IgD-negative memory B cell (primary cell): ENCODE measurements around the gene DOCK1. TPM values are rescaled to one million over a fixed set of nuclear protein-coding genes. Genes with fewer than 3 reads are reported as not detected.

Source experiments
- H3K27ac Mint-ChIP-seq, 3 donors: one replicate each; pipeline ENCODE4 v1.8.0; 2020 to 2022; ENCODE audit warnings: mild to moderate bottlenecking in 3 of 3, mixed read lengths in 3 of 3, moderate library complexity in 1 of 3
- H3K27me3 Mint-ChIP-seq: one replicate; pipeline ENCODE4 v1.8.0; 2021; ENCODE audit warnings: mixed read lengths
- H3K36me3 Mint-ChIP-seq: one replicate; pipeline ENCODE4 v1.8.0; 2020; ENCODE audit warnings: mild to moderate bottlenecking, mixed read lengths
- H3K4me1 Mint-ChIP-seq, 3 donors: one replicate each; pipeline ENCODE4 v1.8.0; 2020 to 2022; ENCODE audit warnings: mixed read lengths in 3 of 3, mild to moderate bottlenecking in 1 of 3
- H3K4me3 Mint-ChIP-seq, 4 donors: one replicate each; pipeline ENCODE4 v1.8.0; 2020 to 2022; ENCODE audit warnings: mild to moderate bottlenecking in 4 of 4, mixed read lengths in 4 of 4, moderate library complexity in 3 of 4
- H3K9me3 Mint-ChIP-seq, 3 donors: one replicate each; pipeline ENCODE4 v1.8.0; 2020 to 2021; ENCODE audit warnings: mixed read lengths in 3 of 3, mild to moderate bottlenecking in 1 of 3
- polyA plus RNA-seq: library from polyadenylated mRNA; unstranded; fragments of 300-500 nt; fragmentation: Illumina TruSeq; gene quantifications from one replicate; pipeline ENCODE4 v1.2.3, GENCODE V29; 2021

The DOCK1 gene
- polyA plus RNA-seq, 1 donor from 2014 or later, result not detected

DNA sequence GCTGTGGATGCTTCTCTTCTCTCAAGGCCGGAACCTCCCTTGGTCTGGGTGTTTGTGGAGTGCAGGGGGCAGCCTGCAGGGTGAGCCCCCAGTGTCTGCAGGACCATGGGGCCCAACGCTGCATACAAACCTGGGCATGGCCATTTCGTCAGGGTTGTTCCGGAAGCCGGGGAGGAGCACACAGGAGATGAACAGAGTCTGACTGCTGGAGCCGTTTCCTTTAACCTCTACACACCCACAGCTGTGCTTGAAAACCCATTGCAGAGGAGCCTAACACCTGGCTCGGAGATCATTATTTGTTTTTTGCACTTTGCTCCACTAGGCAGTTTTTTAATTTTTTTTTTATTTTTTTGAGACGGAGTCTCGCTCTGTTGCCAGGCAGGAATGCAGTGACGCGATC, 458.8 kb downstream of the DOCK1 start:
- no peaks in the 10 kb centered on the region for H3K4me1 Mint-ChIP-seq
- no peaks in the 10 kb centered on the region for H3K36me3 Mint-ChIP-seq
- H3K27ac Mint-ChIP-seq, result no peak overlapping the region
- H3K9me3 Mint-ChIP-seq, result peaks cover 0 to 2% (median 1%) of the 10 kb centered on the region in 3 donors
- no peaks in the 10 kb centered on the region for H3K27me3 Mint-ChIP-seq
- H3K4me3 Mint-ChIP-seq, result no peak overlapping the region

DNA sequence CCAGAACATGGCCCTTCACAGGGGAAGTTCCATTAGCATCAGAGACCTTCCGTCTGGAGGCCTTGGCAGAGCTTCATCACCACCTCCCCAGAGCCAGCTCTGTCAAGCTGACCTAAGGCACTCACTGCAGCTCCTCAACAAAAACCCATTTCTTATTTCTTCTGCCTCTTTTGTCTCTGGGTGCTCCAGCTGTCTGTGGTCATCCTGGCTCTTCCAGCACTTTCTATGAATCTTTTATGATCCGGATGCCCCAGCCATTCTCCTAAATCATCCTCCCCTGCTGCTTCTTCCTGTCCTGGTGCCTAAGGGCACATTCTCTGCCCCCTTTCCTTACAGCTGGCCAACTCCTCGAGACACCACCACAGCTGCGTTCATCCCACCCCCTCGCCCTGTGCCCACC, 462.9 kb downstream of the DOCK1 start:
- Mint-ChIP-seq H3K4me1 (no peaks in the 10 kb centered on the region), H3K27ac (no peak overlapping the region), H3K27me3 (no peaks in the 10 kb centered on the region), H3K4me3 (no peak overlapping the region), H3K36me3 (no peaks in the 10 kb centered on the region), H3K9me3 (no peaks in the 10 kb centered on the region)

DNA sequence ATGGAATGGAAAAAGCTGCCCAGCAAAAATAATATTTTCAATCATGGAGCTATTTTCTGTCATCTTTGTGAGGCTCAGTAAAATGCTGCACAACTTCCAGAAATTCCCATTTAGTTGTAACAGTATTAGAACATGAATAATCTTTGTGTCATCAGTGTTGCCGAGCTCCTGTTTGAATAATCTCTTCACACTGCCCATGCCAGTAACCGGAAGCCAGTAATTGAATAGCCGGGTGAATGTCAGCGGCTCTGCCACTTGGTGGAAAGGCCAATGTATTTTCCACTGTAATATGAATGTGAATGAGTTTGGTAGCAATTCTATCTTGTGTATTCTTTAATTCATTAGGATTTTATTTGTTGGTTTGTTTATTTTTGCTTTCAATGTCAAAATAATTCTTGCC, 463.7 kb downstream of the DOCK1 start:
- Mint-ChIP-seq H3K4me3 (no peak overlapping the region), H3K27me3 (no peaks in the 10 kb centered on the region), H3K9me3 (no peaks in the 10 kb centered on the region), H3K4me1 (no peaks in the 10 kb centered on the region), H3K36me3 (no peaks in the 10 kb centered on the region), H3K27ac (no peak overlapping the region)

DNA sequence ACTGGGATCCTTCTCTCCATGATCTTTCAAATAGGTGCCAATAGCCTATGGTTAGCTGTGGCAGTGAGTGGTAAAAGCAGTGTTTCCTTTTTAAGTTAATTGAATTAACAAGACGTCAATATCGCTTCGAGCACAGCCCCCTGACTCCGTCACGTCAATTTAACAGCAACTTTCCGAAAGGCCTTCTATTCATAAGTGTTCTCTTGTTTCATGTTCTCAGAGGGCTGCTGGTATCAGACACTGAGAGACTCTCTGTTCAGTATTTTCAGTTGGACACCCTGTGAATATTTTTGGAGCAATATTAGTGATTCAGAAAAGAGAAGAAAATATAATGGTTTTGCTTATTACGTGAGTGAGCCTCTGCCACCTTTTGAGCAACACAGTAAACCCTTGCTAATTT, 465.4 kb downstream of the DOCK1 start:
- Mint-ChIP-seq H3K36me3 (no peaks in the 10 kb centered on the region), H3K27me3 (no peaks in the 10 kb centered on the region), H3K4me1 (no peaks in the 10 kb centered on the region), H3K27ac (no peak overlapping the region), H3K4me3 (no peak overlapping the region), H3K9me3 (peaks cover 0 to 2% (median 0%) of the 10 kb centered on the region in 3 donors)

DNA sequence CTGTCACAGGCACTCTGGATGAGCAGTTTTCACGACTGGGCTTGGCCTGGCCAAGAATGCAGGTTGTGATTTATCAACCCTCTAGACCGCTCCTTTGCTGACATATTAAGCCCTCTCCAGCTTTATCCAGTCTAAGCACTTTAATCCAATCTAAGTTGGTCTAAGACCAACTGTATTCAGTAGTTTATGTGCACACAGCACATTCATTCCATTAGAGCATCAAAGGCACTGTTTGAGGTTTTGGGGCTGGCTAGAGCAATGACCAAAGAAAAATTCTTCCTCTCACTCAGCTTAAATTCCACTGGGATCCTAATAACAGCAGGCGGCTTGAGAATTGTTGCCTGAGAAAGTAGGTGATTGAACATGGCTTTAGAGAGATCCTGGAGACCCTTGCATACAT, 467.1 kb downstream of the DOCK1 start:
- H3K36me3 Mint-ChIP-seq, result no peaks in the 10 kb centered on the region
- H3K4me1 Mint-ChIP-seq, result no peaks in the 10 kb centered on the region
- H3K27me3 Mint-ChIP-seq, result no peaks in the 10 kb centered on the region
- H3K9me3 Mint-ChIP-seq, result peaks cover 0 to 2% (median 0%) of the 10 kb centered on the region in 3 donors
- H3K4me3 Mint-ChIP-seq, result no peak overlapping the region
- no peak overlapping the region for H3K27ac Mint-ChIP-seq

DNA sequence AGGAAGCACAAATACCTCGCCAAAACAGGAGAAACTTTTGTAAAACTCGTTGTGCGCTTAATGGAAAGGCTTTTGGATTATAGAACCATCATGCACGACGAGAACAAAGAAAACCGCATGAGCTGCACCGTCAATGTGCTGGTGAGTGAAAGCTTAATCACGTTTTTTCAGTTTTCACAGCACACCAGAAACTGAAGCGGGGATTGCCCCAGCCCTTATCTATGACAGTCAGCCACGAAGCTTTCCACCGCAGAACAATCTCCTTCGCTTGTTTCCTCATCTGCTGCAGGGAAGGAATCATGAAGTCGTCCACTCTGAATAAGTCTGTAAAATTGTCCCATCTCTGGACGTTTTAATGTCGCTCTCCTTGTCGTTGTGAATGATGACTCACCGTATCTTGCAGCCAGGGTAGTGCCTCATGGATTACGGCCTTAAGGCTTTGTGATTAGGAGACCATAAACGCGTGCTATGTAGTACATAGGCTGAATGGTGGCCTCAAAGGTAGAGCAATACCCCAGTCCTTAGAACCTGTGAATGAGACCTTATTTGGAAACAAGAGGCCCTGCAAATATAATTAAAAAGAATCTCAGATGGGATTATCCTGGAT, 468.9 kb downstream of the DOCK1 start:
- H3K4me1 Mint-ChIP-seq, result no peaks in the 10 kb centered on the region
- no peaks in the 10 kb centered on the region for H3K36me3 Mint-ChIP-seq
- no peak overlapping the region for H3K27ac Mint-ChIP-seq
- no peaks in the 10 kb centered on the region for H3K27me3 Mint-ChIP-seq
- no peak overlapping the region for H3K4me3 Mint-ChIP-seq
- H3K9me3 Mint-ChIP-seq, result peaks cover 0 to 2% (median 0%) of the 10 kb centered on the region in 3 donors

DNA sequence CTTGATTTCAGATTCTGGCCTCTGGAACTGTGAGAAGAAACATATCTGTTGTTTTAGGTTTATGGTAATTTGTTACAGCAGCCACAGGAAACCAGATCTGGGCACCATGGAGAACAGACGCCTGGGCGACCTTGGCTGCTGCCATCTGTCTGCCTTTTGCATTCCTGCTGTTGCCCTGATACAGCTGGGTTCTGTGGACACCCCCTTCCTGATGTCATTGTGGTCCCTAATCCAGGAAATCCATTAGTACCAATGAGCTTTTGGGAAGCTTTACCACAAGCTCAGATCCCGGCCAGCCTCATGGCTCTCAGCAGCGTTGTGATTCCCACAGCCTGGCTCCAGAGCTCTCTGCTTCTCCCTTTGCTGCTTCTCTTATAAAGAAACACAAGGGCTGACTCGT, 469.7 kb downstream of the DOCK1 start:
- H3K9me3 Mint-ChIP-seq, result peaks cover 0 to 2% (median 0%) of the 10 kb centered on the region in 3 donors
- H3K4me1 Mint-ChIP-seq, result no peaks in the 10 kb centered on the region
- no peaks in the 10 kb centered on the region for H3K36me3 Mint-ChIP-seq
- no peaks in the 10 kb centered on the region for H3K27me3 Mint-ChIP-seq
- no peak overlapping the region for H3K4me3 Mint-ChIP-seq
- H3K27ac Mint-ChIP-seq, result peak overlapping the region in 1 of 3 donors; percentile 28

DNA sequence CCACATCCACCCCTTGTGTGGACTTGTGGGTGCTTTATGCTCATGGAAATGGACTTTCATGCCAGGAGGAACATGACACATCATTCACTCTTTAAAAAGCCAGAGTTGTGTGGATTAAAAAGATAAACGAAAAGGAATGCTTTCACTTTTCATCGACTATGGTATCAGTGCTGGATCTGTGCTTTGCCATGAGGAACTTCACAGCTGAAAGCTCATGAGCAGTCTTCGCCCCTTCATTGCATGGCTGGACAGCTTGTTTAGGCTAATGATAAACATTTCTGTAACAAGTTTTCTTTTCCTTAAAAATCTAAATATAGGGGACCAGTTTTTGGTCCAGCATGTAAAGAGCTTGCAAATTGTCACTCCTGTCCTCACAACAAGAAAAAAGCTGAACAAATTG, 470.2 kb downstream of the DOCK1 start:
- Mint-ChIP-seq H3K4me1 (no peaks in the 10 kb centered on the region), H3K36me3 (no peaks in the 10 kb centered on the region), H3K9me3 (peaks cover 0 to 2% (median 0%) of the 10 kb centered on the region in 3 donors), H3K27me3 (no peaks in the 10 kb centered on the region), H3K27ac (peak overlapping the region in 1 of 3 donors; percentile 28), H3K4me3 (no peak overlapping the region)

DNA sequence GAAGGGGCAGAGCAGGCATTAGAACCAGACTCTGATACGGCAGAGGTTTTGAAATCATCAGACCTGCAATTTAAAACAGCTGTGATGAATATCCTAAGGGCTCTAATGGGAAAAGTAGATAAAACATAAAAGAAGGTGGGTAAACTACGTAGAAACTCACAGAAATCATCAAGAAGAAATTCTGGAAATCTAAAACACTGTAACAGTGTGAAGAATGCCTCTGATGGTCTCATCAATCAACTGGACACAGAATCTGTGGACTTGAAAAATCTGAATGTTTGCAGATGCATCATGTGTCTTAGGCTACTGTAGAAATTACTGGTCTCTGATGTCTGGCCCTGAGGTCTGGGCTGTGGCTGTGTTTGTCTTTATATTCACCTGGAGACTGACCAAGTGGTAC, 470.8 kb downstream of the DOCK1 start:
- Mint-ChIP-seq H3K27me3 (no peaks in the 10 kb centered on the region), H3K9me3 (peaks cover 0 to 2% (median 0%) of the 10 kb centered on the region in 3 donors), H3K27ac (no peak overlapping the region), H3K4me3 (no peak overlapping the region), H3K4me1 (no peaks in the 10 kb centered on the region), H3K36me3 (no peaks in the 10 kb centered on the region)

DNA sequence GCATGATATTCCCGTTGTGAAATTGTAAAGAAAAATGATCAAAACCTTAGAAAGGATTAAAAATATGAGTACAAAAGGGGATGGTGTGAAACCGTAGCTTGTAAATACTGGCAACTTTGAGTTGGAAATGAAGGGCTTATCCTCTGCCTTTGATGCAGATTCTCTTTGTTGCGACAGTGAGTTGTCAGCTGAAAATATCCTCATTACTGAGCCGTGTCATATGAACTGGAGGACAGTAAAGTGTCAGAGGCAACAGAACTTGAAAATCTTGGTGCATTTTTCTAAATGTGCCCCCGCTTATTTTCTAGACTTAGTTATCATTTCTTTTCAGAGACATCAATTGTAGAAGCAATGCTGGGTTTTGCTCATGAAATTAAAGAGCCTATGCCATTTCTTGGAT, 473.4 kb downstream of the DOCK1 start:
- no peak overlapping the region for H3K27ac Mint-ChIP-seq
- H3K4me1 Mint-ChIP-seq, result no peaks in the 10 kb centered on the region
- H3K4me3 Mint-ChIP-seq, result no peak overlapping the region
- H3K36me3 Mint-ChIP-seq, result no peaks in the 10 kb centered on the region
- H3K9me3 Mint-ChIP-seq, result peaks cover 0 to 2% (median 0%) of the 10 kb centered on the region in 3 donors
- no peaks in the 10 kb centered on the region for H3K27me3 Mint-ChIP-seq

DNA sequence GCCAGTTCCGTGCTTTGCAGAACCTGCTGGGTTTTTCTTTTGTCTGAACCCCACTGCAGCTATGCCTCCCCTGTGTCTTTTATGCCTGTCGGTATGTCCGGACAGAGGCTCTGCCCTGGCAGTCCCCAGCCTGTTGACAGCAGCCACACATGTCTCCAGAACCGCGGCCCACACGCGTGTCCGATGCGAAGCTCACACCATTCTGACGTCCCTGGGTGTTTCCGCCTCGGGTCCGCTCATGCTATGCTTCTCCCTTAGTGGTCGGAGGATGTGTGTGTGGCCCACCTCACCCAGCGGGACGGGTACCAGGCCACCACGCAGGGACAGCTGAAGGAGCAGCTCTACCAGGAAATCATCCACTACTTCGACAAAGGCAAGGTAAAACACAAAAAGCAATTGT, 479.3 kb downstream of the DOCK1 start:
- Mint-ChIP-seq H3K27ac (no peak overlapping the region), H3K4me3 (no peak overlapping the region), H3K36me3 (peaks cover 3% of the 10 kb centered on the region), H3K4me1 (no peaks in the 10 kb centered on the region), H3K9me3 (no peaks in the 10 kb centered on the region), H3K27me3 (no peaks in the 10 kb centered on the region)

DNA sequence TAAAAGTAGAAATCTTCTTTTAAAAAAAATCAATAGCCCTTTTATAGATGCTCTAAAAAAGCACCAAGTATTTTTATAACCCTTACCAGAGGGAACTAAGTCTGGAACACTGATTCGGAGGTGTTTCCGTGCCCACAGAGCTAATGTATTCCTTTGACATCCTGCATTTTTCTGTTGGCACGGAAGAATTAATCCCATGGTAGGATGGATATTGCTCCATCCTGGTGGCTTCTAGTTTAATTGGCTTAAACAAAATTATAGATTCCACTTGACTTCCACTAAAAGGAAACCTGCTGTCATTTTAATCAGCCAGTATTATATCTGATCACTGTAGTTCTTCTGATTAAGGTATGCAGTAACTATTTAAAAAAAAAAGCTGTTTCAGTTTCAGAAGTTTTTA, 479.8 kb downstream of the DOCK1 start:
- no peak overlapping the region for H3K27ac Mint-ChIP-seq
- H3K36me3 Mint-ChIP-seq, result peaks cover 3% of the 10 kb centered on the region
- peaks cover 0 to 3% (median 0%) of the 10 kb centered on the region in 3 donors for H3K9me3 Mint-ChIP-seq
- no peak overlapping the region for H3K4me3 Mint-ChIP-seq
- no peaks in the 10 kb centered on the region for H3K27me3 Mint-ChIP-seq
- H3K4me1 Mint-ChIP-seq, result no peaks in the 10 kb centered on the region

DNA sequence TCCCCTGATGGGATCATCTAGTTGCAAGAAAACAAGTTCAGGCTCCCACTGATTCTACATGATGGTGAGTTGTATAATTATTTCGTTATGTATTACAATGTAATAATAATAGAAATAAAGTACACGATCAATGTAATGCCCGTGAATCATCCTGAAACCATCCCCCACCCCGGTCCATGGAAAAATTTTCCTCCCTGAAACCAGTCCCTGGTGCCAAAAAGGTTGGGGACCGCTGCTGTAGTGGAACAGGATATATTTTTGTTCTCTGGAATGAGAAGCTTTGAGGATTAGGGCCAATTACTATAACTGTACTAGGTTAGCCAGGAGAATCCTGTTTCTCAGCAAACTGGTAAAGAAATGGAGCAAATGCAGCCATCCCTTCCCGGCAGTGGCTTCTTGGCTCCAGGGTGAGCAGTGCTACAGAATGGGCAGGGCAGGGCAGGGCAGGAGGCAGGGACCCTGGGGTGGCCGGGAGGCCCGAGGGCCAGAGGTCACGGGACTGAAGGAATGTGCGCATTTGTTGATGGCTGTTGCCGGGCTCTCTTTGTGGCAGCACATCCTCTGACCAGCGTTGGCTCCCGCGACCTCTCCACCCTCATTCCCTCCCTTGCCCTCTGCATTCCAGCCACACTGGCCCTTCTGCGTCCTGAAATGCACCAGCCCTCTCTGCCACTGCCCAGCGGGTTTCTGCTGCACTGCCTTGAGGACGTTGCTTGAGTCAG, 481.5 kb downstream of the DOCK1 start:
- H3K36me3 Mint-ChIP-seq, result peaks cover 3% of the 10 kb centered on the region
- peaks cover 0 to 4% (median 0%) of the 10 kb centered on the region in 3 donors for H3K9me3 Mint-ChIP-seq
- no peaks in the 10 kb centered on the region for H3K4me1 Mint-ChIP-seq
- peak overlapping the region in 1 of 4 donors; percentile 37 for H3K4me3 Mint-ChIP-seq
- H3K27ac Mint-ChIP-seq, result no peak overlapping the region
- H3K27me3 Mint-ChIP-seq, result no peaks in the 10 kb centered on the region

DNA sequence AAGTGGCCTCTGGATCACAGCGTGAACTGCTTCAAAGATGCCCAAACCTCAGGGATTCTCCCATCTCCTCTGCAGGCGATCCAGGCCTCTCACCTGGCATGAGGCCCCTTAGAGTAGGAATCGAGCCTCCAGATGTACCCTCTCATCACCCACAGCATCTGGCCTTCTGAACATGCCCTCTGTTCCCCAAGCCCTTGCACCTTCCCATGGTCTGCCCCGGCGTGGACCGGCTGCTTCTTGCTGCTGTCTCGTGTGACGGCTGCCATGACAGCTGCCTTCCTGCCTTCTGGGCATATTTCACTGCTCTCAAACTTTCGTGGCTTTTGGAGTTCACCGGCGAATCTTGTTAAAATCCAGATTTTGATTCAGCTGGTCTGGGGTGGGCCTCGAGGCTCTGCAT, 486.6 kb downstream of the DOCK1 start:
- Mint-ChIP-seq H3K4me1 (no peaks in the 10 kb centered on the region), H3K27me3 (no peaks in the 10 kb centered on the region), H3K4me3 (no peak overlapping the region), H3K27ac (no peak overlapping the region), H3K36me3 (peaks cover 3% of the 10 kb centered on the region), H3K9me3 (peaks cover 0 to 8% (median 2%) of the 10 kb centered on the region in 3 donors)

DNA sequence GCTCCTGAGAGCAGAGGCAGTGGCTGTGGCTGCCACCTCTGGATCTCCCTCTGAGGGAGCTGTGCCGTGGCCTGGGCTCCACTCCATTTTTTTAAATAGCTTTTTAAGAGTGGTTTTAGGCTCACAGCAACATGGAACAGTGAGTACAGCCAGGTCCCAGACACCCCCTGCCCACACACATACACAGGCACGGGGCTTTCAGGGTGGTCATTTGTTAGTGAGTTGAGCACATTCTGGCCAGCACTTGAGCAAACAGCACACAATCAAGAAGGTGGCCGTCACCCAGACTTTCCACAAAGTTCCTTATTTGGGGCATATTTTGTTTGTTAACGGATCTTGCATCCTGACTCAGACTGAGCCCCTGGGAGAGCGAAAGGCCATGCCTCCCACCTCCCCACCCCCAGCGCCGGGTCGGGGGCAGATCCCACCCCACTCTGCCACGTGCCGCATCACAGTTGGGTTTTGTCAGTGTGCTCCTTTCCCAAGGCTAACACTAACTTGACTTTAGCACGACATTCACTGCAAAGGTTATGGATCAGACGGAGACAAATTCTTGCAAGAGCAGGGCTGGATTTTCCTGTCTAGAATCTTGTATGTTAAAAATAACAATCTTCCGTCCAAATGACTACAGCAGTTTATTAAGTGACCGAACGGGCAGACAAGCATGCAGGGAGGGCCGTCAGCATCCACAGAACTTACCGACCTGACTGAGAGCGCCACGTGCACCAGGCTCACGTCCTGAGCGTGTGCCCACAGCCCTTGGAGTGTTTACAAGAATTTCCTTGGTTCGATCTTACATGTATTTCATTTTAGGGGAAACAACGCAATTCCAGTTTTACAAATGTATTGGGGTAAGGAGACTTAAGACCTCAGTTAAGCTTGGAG, 487.4 kb downstream of the DOCK1 start:
- no peak overlapping the region for H3K4me3 Mint-ChIP-seq
- no peaks in the 10 kb centered on the region for H3K4me1 Mint-ChIP-seq
- H3K27me3 Mint-ChIP-seq, result no peaks in the 10 kb centered on the region
- H3K36me3 Mint-ChIP-seq, result peaks cover 2% of the 10 kb centered on the region
- H3K9me3 Mint-ChIP-seq, result peaks cover 0 to 8% (median 2%) of the 10 kb centered on the region in 3 donors
- H3K27ac Mint-ChIP-seq, result no peak overlapping the region
